Fibroblast of villous mesenchyme (primary cell): Measurements from ENCODE around the gene PAK5. TPM values are rescaled to one million over a fixed set of nuclear protein-coding genes. Genes with fewer than 3 reads are reported as not detected.

Experiments used
- DNase-seq: peaks from one replicate; pipeline ENCODE4 v3.0.0-alpha.2; 2010; ENCODE audit warnings: low read depth
- H3K4me3 ChIP-seq: 2 replicates; pipeline ENCODE4 v1.5.1; 2011; ENCODE audit warnings: low read depth, mild to moderate bottlenecking, low read length
- CTCF ChIP-seq: IDR thresholded peaks from 2 replicates; pipeline ENCODE4 v1.5.1; 2012; ENCODE audit warnings: low read depth, mild to moderate bottlenecking, low read length; ENCODE audit not compliant: insufficient read depth
- total RNA-seq: library from RNA; depleted of rRNA; stranded (reverse); fragments of >200 nt; gene quantifications from 2 replicates; pipeline ENCODE4 v1.2.3, GENCODE V29; 2012

PAK5 gene
- total RNA-seq, 1 donor: not detected

- H3K4me3 ChIP-seq: no peak overlapping the region
- TF ChIP-seq CTCF: no peak
- DNase-seq: no peak
Measured at GRCh38 chr20:9509246-9509645, 329.6 kb downstream of the PAK5 start.

GRCh38 chr20:9508696-9509178 is 330.1 kb downstream of the PAK5 start:
- no peak for DNase-seq
- no peak for TF ChIP-seq CTCF
- H3K4me3 ChIP-seq: no peak overlapping the region

- no peak for DNase-seq
- TF ChIP-seq CTCF: no peak
- no peak overlapping the region for H3K4me3 ChIP-seq
Measured at GRCh38 chr20:9508240-9508661, 330.6 kb downstream of the PAK5 start.

GRCh38 chr20:9507544-9508239 is 331.2 kb downstream of the PAK5 start:
- H3K4me3 ChIP-seq: no peak overlapping the region
- TF ChIP-seq CTCF: no peak
- no peak for DNase-seq

GRCh38 chr20:9506964-9507369 is 331.9 kb downstream of the PAK5 start:
- no peak overlapping the region for H3K4me3 ChIP-seq
- DNase-seq: no peak
- no peak for TF ChIP-seq CTCF

GRCh38 chr20:9506280-9506821 is 332.5 kb downstream of the PAK5 start:
- no peak overlapping the region for H3K4me3 ChIP-seq
- no peak for TF ChIP-seq CTCF
- no peak for DNase-seq
